Measurements from ENCODE around the gene RNF115.
A peak's percentile ranks its signal among the peaks of the same experiment; 100 is the strongest.

DNA sequence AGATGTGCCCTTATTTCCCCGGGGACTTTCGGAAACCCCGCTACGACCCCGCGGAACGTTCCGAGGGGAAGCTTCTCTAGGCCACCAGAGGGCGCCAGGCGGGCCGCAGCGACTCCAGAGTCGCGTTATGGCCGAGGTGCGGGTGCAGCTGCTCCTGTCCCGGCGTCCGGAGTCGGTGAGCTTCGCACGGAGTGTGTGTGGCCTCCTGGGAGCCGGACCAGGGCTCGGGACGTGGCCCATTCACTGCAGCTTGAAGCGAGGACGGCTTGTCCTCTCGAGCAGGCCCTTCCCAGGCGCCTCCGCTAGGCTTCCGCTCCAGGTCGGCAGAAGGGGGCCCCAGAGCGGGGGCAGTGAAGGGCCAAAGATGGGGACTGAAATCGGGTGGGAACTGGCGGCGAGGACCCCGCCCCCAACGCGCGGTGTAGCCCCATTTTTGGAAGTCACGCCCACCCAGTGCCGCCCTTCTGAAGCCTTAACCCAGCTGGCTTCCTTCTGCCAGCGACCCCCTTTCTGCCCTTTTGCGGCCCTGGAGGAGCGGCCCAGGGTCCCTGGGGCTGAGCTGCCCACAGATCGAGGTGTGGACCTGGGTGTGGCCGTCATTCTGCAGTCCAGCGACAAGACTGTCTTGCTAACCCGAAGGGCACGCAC is 21.7 kb upstream of the RNF115 start, which contains the start of gene NUDT17:
- TF ChIP-seq CTCF (IDR thresholded peaks at IDR 0.05), result peak; percentile 43 to 91 (median 91)
- TF ChIP-seq POLR2A (IDR thresholded peaks at IDR 0.05), result no peak
